Superior temporal gyrus (tissue), 1 donor: ENCODE measurements around the gene C9orf50.
"Not testable (repeated sequence)": the region's sequence is repeated elsewhere in the genome, so short reads cannot be mapped to it uniquely, and the experiment has no call there.

Source experiments
- DNase-seq: peaks from one replicate; pipeline ENCODE4 v3.0.0-alpha.2; 2016; ENCODE audit errors: extremely low spot score

Gene C9orf50

DNA sequence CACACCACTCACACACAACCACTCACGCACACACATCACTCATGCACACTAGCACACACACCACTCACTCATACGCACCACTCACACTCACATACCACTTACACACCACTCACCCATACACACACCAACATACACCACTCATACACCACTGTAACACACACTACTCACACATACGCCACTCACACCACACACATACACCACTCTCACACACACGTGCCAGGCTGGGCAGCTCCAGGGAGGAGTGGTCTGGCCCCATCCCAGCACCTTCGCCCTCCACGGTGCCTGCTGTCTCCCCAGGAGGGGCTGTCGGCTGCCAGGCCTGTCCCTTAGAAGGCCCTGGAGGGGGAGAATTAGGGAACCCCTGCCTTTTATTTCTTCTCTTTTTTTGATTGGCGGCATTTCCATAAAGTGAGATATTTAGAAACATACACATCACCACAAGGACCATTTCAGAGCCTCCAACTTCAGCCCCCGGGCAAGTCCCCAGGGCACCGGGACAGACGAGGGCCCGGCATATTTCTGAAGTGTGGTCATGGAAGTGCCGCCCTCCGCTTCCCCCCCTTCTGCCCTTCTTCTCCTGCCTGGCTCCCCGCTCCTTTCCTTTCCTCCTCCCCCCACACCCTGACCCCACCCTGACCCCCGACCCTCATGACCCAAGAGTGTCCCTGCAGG, 27.3 kb upstream of the C9orf50 start:
- DNase-seq: no peak

GRCh38 chr9:129647635-129648034, 26.7 kb upstream of the C9orf50 start:
- DNase-seq: no peak

DNA sequence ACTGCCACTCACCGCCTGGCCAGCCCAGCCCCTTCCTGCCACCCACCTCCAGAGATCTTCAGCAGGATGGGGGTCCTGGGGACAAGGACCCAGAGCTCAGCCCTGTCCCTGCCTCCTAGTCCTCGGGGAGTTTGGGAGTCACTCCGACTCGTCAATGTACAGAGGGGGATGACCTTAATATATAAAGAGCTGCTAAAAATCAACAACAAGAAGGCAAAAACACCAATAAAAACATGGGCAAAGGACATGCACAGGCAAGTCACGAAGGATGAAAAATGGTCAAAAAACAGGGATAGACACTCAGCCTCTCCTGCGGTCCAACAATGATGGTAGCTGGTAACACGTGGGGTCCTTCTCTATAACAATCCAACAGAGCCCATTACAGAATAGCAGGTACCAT, 25.8 kb upstream of the C9orf50 start:
- no peak for DNase-seq

GRCh38 chr9:129646252-129646651, 25.4 kb upstream of the C9orf50 start:
- DNase-seq: no peak

DNA sequence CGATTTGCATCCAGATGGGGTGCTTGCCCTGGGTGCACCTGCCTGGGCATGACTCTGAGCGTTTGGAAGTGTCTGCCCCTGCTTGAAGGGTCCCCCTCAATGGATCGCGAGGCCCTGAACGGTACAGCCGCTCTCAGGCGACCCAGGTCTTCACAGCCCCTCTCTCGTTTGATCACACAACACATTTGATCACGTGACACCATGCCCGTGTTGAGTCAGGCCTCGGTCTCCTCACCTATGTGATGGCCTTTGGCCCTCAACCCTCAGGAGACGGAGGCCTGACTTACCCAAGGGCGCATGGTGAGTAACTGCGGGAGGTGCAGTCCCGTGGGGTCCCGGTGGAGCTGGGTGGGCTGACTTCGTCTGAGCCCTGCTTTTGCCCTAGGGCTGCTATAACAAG, 24.0 kb upstream of the C9orf50 start:
- no peak for DNase-seq

DNA sequence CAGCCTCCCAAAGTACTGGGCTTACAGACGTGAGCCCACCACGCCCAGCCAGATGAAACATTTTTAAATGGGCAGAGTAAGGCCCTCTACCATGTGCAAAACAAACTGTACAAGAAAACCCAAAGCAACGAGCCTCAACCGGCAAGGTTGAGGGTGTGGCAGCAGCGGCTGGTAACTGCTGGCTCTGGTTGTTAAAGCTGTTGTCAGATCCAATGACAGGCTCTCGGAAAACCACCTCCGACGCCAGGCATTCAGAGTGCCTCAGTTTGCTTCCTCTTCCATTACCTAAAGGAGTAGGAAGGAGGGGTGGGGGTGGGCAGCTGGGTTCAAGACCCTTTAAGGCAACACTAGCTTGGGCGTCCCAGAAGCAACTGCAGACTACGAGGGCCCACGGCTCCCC, 23.5 kb upstream of the C9orf50 start:
- DNase-seq: no peak

DNA sequence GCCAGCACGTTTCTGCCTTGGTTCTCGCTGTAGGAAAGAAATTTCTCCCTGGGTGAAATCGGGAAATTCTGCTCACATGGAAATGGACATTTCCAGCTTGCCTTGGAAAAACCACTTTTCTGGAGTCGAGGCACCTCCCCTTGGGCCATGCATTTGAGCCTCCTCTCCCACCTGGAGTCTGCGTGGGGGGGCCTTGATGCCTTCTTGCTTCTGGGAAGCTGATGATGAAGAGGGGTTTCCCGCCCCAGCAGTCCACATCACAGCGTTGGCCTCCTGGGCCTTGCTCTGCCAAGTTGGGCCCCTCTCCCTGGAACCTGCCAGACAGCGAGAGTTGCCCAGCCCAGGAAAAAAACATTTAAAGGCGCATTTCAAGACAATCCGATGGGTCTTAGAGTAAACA, 22.8 kb upstream of the C9orf50 start:
- DNase-seq: no peak

DNA sequence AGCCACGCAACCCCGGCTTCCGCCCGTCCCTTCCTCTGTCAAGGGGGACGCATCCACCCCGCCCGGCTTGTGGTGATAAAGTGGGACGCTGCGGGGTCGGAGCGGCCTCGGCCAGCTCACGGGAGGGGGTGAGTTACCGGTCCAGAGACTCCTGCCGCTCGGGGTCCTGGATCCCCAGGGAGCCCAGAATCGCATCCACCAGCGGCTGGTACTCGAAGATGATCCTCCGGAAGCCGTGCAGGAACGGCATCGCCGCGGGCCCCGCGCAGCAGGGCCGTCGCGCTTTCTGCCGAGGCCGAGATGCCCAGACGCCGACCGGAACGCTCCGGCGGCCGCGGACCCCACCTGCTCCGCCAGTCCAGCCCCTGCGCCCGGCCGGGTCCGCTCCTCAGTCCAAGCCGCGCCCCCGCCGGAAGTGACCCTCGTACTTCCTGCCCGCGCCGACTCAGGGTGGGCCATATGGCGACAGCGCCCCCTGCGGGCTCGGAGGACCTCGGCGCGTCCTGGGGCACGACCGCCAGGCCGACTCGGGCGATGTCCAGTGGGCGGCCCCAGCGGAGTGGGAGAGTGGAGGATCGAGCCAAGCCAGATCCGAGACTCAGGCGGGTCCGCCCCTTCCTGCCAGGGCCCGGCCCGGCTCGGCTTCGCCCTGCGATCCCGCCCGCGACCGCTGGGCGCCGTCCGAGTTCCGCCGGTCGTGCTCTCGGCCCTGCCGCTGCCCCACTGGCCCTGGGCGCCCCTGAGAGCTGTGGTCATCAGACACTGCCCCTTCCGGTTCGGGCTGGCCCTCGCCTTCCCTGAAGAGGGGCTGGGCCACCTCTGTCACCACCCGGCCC, 21.1 kb upstream of the C9orf50 start, which contains the start of gene ASB6:
TSS of gene ASB6 (minus strand) at position 402 of the 836 bp plus-strand sequence. CDS start at position 250, 152 bp downstream.
- DNase-seq: peak; percentile 95

GRCh38 chr9:129640871-129641749, 20.2 kb upstream of the C9orf50 start:
- no peak for DNase-seq

DNA sequence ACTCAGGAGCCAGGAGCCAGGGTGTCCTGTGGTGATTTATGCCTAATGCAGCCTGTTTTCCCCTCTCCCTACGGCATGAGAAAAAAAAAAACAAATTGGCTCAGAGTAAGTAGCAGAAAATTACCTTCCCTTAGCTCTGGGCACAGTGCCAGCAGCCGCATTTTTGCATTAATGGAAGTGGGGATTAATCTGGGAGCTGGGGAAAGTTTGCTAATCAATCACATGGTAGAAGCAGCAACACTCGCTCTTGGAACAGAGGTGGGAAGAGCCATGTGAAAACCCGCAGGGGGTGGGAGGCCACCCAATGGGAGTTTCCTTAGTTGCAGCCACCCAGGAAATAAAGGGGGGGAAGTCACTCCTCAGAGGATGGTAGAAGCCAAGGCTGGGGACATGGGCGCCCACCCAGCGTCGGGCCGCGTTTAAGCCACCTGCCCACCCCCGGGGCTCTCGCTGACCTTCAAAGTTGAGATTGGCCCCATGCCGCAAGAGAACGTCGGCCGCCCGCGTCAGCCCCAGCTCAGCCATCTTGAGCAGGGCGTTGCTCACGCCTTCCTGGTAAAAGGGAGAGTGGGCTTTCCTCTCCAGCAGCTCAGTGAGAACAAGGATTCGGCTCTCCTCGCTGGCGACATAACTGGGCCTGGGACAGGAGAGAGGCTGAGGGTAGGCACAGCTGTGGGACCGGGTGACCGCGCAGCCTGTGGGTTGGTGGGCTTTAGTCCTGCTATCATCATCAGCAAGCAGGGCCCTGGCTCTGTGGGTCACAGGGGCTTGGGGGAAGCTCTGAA, 19.4 kb upstream of the C9orf50 start:
- DNase-seq: no peak

DNA sequence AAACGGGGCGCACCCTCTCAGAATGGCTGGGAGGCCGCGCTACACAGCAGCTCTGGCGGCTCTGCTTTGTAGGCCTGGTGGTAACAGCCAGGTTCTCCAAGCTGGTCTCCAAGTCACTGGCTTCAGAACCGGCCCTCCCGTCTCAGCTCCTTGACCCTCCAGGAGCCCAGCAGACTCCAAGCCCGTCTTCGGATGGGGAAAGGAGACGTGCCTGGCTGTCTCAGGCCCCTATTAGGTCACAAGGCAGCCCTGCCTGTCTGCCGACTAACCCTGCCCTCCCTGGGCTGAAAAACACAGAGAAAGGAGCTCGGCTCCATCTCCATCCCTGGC, 18.8 kb upstream of the C9orf50 start:
- no peak for DNase-seq

DNA sequence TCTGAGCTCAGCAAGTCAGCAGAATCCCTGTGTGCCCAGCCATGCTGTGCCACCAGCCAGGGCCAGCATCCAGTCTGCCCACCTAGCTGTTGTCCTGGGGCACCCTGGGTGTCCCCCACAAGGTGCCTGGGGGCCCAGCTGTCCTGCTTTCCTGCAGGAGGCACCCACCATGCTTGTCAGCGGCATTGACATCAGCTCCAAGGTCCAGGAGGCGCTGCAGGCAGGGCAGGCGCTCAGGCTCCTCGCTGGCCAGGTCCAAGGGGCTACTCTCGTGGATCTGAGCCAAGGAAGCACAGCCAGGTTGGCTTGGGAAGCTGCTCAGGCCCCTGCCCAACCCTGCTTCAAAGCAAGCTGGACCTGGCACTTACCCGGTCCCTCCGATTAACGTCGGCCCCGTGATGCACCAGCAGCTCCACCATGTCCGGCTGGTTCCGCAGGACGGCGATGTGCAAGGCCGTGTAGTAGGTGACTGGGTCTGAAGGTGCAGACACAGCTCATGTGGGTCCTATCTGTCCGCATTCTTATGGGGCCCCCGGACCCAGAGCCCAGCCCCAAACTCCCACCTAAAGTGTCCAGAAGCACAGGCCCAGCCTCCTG, 18.2 kb upstream of the C9orf50 start:
- no peak for DNase-seq

DNA sequence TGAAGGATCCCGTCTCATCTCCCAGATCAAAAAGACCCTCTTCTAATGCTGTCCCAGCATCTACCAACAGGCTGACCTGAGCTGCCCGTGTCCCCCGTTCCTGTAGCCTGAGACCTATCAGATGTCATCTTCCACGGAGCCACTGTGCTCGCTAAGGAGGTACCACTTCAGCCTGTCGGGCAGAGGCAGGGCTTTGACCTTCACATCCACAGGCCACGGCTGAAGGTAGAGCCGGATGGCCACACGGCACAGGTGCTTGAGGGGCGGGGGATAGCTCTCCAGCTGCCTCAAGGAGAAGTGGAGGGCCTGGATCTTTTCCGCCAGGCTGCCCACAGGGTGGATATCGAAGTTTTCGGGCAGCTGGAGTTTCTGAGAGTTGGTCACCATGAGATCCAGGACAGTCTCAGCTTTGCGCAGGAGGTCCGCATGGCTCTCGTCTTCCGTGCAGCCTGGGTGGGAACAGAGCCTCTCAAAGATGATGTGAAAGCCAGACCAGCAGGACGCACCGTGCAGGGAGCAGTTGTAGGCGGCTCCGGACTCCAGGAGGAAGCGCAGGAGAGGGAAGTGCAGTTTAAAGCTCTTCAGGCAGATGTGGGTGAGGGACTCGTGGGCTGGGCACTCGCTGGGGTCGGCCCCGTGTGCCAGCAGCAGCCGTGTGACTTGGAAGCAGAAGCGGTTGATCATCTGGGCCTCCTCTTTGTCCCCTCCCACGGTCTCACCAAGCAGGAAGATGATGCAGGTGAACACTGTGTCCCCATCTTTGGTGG, 17.0 kb upstream of the C9orf50 start:
- no peak for DNase-seq

- no peak for DNase-seq
Measured at GRCh38 chr9:129637102-129637501, 16.2 kb upstream of the C9orf50 start.

GRCh38 chr9:129636343-129636742, 15.4 kb upstream of the C9orf50 start:
- not testable (repeated sequence) for DNase-seq

- DNase-seq: no peak
Measured at GRCh38 chr9:129635099-129636065, 14.5 kb upstream of the C9orf50 start.

DNA sequence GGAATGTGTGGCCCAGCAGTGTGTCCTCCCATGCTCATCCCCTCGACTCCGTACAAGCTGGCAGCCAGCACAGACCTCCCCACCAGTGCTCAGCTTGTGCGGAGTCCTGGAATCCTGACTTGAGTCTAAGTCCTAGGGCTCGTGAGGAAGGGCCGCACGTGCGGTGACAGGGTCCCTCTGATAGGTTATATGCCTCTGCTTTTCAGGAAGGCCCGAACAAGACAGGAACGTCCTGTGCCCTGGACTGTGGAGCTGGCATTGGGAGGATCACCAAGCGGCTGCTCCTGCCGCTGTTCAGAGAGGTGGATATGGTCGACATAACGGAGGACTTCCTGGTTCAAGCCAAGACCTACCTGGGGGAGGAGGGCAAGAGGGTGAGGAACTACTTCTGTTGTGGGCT, 12.9 kb upstream of the C9orf50 start:
- no peak for DNase-seq

- DNase-seq: no peak
Measured at GRCh38 chr9:129633207-129633606, 12.3 kb upstream of the C9orf50 start.

GRCh38 chr9:129632460-129632859, 11.6 kb upstream of the C9orf50 start:
- DNase-seq: no peak
